Liver (tissue), 9 donors: Measurements from ENCODE around the gene KLK15. TPM values are rescaled to one million over a fixed set of nuclear protein-coding genes. Genes with fewer than 3 reads are reported as not detected.
"Not testable (repeated sequence)": the region's sequence is repeated elsewhere in the genome, so short reads cannot be mapped to it uniquely, and the experiment has no call there.

Experiments used
- DNase-seq: peaks from one replicate; pipeline ENCODE4 v3.0.0-alpha.2; 2017; ENCODE audit warnings: low spot score
- H3K27ac ChIP-seq, 2 donors: one replicate each; pipeline ENCODE4 v1.7.0; 2013; ENCODE audit warnings: inconsistent platforms in 2 of 2, low read length in 2 of 2, control low read depth in 1 of 2, low read depth in 1 of 2, mild to moderate bottlenecking in 1 of 2
- H3K27me3 ChIP-seq, 4 donors: one replicate each; pipeline versions ENCODE4 v1.6.1 to v1.7.0; 2013; ENCODE audit warnings: low read length in 3 of 4, inconsistent platforms in 1 of 4, mild to moderate bottlenecking in 1 of 4, moderate library complexity in 1 of 4; ENCODE audit not compliant: control insufficient read depth in 4 of 4, insufficient read depth in 4 of 4
- H3K36me3 ChIP-seq, 4 donors: one replicate each; pipeline versions ENCODE4 v1.6.1 to v1.7.0; 2013; ENCODE audit warnings: low read length in 3 of 4, mild to moderate bottlenecking in 3 of 4, low read depth in 1 of 4, moderate library complexity in 1 of 4; ENCODE audit not compliant: control insufficient read depth in 4 of 4, insufficient read depth in 3 of 4
- H3K4me1 ChIP-seq, 4 donors: one replicate each; pipeline versions ENCODE4 v1.6.1 to v1.7.0; 2013; ENCODE audit warnings: low read length in 3 of 4, mild to moderate bottlenecking in 3 of 4, moderate library complexity in 1 of 4; ENCODE audit not compliant: control insufficient read depth in 4 of 4, insufficient read depth in 4 of 4
- H3K4me3 ChIP-seq, 3 donors: one replicate each; pipeline versions ENCODE4 v1.6.1 to v1.7.0; 2013; ENCODE audit warnings: low read length in 3 of 3, control low read depth in 1 of 3, low read depth in 1 of 3, mild to moderate bottlenecking in 1 of 3
- H3K9ac ChIP-seq, 2 donors: one replicate each; pipeline ENCODE4 v1.7.0; 2013; ENCODE audit warnings: low read length in 2 of 2, mild to moderate bottlenecking in 2 of 2, moderate library complexity in 2 of 2, control low read depth in 1 of 2, low read depth in 1 of 2
- H3K9me3 ChIP-seq, 4 donors: one replicate each; pipeline versions ENCODE4 v1.6.1 to v1.7.0; 2013; ENCODE audit warnings: low read length in 3 of 4; ENCODE audit not compliant: control insufficient read depth in 4 of 4
- EGR1 ChIP-seq, 2 donors: IDR thresholded peaks; 2 replicates each; pipeline ENCODE4 v1.6.1; 2016 to 2018; ENCODE audit warnings: antibody characterized with exemption in 2 of 2, low read depth in 2 of 2
- FOXA1 ChIP-seq: IDR thresholded peaks from 2 replicates; pipeline ENCODE4 v1.6.1; 2016; ENCODE audit warnings: antibody characterized with exemption
- FOXA2 ChIP-seq: IDR thresholded peaks from 2 replicates; pipeline ENCODE4 v1.6.1; 2016; ENCODE audit warnings: antibody characterized with exemption
- HNF4A ChIP-seq, 2 donors: conservative IDR thresholded peaks; 2 replicates each; pipeline ENCODE4 v1.6.1; 2016; ENCODE audit warnings: antibody characterized with exemption in 2 of 2, mild to moderate bottlenecking in 2 of 2
- HNF4G ChIP-seq: IDR thresholded peaks from 2 replicates; pipeline ENCODE4 v1.6.1; 2016; ENCODE audit warnings: antibody characterized with exemption
- JUND ChIP-seq, 2 donors: IDR thresholded peaks; 2 replicates each; pipeline ENCODE4 v1.6.1; 2016; ENCODE audit warnings: antibody characterized with exemption in 2 of 2
- SP1 ChIP-seq: IDR thresholded peaks from 2 replicates; pipeline ENCODE4 v1.6.1; 2018; ENCODE audit warnings: antibody characterized with exemption, mild to moderate bottlenecking
- TAF1 ChIP-seq: conservative IDR thresholded peaks from 2 replicates; pipeline ENCODE4 v1.6.1; 2016; ENCODE audit warnings: antibody characterized with exemption, mild to moderate bottlenecking
- WGBS: extraction: QIAGEN DNeasy Blood & Tissue Kit; methylation state at CpG from one replicate; pipeline ENCODE4 v1.1.7; 2013; 5-methylcytosine and 5-hydroxymethylcytosine counted together
- polyA plus RNA-seq, 2 donors: library from polyadenylated mRNA; stranded (reverse) in 1 of 2; unstranded in 1 of 2; fragments of 200-250 nt in 1 of 2; fragments of >200 nt in 1 of 2; fragmentation: Nextera tagmentation in 1 of 2; extraction: Ambion mirVana in 1 of 2; gene quantifications; one replicate each; pipeline versions ENCODE4 v1.2.1 to v1.2.3, GENCODE V29; 2013 to 2015
- total RNA-seq, 2 donors: library from RNA; depleted of rRNA; stranded (reverse); fragments of >200 nt; gene quantifications; one replicate each; pipeline ENCODE4 v1.2.3, GENCODE V29; 2014
- TF ChIP-seq, protein P1 (sequence below): IDR thresholded peaks from 2 replicates; pipeline ENCODE4 v1.6.1; 2016; ENCODE audit warnings: antibody characterized with exemption, mild to moderate bottlenecking
- TF ChIP-seq, protein P2 (sequence below): fragments of 150-350 bp; IDR thresholded peaks from 2 replicates; pipeline ENCODE4 v1.5.1; 2017; ENCODE audit warnings: improper control_type of control experiment, low read depth, low read length; ENCODE audit not compliant: missing input control
- donor health status: healthy.
- donor health status: healthy.
- donor health status: healthy.
- donor health status: healthy.
- donor health status: healthy.

The KLK15 gene
- total and polyA plus RNA-seq, 4 donors: not detected

- no peak overlapping the region for H3K9ac ChIP-seq
- WGBS: 85% methylated on average over 12 of the region's 12 CpGs
- DNase-seq: no peak
- no peaks in the 10 kb centered on the region for H3K4me1 ChIP-seq
- H3K9me3 ChIP-seq: no peaks in the 10 kb centered on the region
- TF ChIP-seq FOXA2: no peak
- no peak for TF ChIP-seq HNF4G
- TF ChIP-seq, protein P1, sequence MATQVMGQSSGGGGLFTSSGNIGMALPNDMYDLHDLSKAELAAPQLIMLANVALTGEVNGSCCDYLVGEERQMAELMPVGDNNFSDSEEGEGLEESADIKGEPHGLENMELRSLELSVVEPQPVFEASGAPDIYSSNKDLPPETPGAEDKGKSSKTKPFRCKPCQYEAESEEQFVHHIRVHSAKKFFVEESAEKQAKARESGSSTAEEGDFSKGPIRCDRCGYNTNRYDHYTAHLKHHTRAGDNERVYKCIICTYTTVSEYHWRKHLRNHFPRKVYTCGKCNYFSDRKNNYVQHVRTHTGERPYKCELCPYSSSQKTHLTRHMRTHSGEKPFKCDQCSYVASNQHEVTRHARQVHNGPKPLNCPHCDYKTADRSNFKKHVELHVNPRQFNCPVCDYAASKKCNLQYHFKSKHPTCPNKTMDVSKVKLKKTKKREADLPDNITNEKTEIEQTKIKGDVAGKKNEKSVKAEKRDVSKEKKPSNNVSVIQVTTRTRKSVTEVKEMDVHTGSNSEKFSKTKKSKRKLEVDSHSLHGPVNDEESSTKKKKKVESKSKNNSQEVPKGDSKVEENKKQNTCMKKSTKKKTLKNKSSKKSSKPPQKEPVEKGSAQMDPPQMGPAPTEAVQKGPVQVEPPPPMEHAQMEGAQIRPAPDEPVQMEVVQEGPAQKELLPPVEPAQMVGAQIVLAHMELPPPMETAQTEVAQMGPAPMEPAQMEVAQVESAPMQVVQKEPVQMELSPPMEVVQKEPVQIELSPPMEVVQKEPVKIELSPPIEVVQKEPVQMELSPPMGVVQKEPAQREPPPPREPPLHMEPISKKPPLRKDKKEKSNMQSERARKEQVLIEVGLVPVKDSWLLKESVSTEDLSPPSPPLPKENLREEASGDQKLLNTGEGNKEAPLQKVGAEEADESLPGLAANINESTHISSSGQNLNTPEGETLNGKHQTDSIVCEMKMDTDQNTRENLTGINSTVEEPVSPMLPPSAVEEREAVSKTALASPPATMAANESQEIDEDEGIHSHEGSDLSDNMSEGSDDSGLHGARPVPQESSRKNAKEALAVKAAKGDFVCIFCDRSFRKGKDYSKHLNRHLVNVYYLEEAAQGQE: no peak
- TF ChIP-seq JUND (IDR thresholded peaks at IDR 0.05): no peak
- no peak for TF ChIP-seq TAF1
- no peak overlapping the region for H3K27ac ChIP-seq
- H3K4me3 ChIP-seq: no peak overlapping the region
- peaks cover 0 to 2% (median 0%) of the 10 kb centered on the region in 4 donors for H3K27me3 ChIP-seq
- no peaks in the 10 kb centered on the region for H3K36me3 ChIP-seq
These were observed 48.0 kb downstream of the KLK15 start for GRCh38 chr19:50785329-50785728.

DNA sequence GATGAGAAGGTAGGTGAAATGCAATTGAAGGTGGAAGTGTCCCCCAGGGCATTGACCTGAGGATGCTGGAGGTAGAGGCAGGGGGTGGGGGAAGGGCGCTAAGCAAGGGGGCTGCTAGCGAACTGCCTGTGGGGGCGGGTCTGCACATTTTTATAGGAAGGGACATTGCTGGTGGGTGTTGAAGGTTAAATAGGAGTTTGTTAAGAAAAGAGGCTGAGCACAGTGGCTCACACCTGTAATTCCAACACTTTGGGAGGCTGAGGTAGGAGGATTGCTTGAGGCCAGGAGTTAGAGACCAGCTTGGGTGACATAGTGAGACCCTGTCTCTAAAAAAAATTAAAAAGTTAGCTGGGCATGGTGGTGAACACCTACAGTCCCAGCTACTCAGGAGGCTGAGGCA is 48.7 kb downstream of the KLK15 start:
- peaks cover 0 to 3% (median under 1%) of the 10 kb centered on the region in 4 donors for H3K27me3 ChIP-seq
- H3K9ac ChIP-seq: no peak overlapping the region
- no peak for DNase-seq
- TF ChIP-seq, protein P2, sequence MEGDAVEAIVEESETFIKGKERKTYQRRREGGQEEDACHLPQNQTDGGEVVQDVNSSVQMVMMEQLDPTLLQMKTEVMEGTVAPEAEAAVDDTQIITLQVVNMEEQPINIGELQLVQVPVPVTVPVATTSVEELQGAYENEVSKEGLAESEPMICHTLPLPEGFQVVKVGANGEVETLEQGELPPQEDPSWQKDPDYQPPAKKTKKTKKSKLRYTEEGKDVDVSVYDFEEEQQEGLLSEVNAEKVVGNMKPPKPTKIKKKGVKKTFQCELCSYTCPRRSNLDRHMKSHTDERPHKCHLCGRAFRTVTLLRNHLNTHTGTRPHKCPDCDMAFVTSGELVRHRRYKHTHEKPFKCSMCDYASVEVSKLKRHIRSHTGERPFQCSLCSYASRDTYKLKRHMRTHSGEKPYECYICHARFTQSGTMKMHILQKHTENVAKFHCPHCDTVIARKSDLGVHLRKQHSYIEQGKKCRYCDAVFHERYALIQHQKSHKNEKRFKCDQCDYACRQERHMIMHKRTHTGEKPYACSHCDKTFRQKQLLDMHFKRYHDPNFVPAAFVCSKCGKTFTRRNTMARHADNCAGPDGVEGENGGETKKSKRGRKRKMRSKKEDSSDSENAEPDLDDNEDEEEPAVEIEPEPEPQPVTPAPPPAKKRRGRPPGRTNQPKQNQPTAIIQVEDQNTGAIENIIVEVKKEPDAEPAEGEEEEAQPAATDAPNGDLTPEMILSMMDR: no peak
- TF ChIP-seq EGR1 (IDR thresholded peaks at IDR 0.05; ENCODE audit: low read depth in 2 of 2) (no peak), SP1 (no peak), HNF4A (conservative IDR thresholded peaks at IDR 0.05) (no peak), JUND (IDR thresholded peaks at IDR 0.05) (no peak), FOXA1 (no peak)
- no peaks in the 10 kb centered on the region for H3K36me3 ChIP-seq
- no peaks in the 10 kb centered on the region for H3K4me1 ChIP-seq
- 90% methylated on average over 3 of the region's 3 CpGs for WGBS
- H3K27ac ChIP-seq: no peak overlapping the region
- no peaks in the 10 kb centered on the region for H3K9me3 ChIP-seq
- no peak overlapping the region for H3K4me3 ChIP-seq

DNA sequence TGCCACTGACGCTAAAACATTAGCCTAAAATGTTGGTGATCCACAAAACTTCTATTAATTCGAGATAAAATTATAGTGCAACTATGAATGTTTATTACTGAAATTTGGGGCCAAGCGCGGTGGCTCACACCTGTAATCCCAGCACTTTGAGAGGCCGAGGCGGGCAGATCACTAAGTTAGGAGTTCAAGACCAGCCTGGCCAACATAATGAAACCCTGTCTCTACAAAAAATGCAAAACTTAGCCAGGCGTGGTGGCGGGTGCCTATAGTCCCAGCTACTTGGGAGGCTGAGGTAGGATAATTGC is 49.6 kb downstream of the KLK15 start:
- WGBS: 38% methylated on average over 8 of the region's 8 CpGs
- not testable (repeated sequence) for H3K4me3 ChIP-seq, DNase-seq, H3K27ac ChIP-seq, H3K9ac ChIP-seq, H3K9me3 ChIP-seq, H3K4me1 ChIP-seq, H3K36me3 ChIP-seq
- H3K27me3 ChIP-seq: peaks cover 2 to 11% (median 4%) of the 10 kb centered on the region in 4 donors
